SK-N-SH (cell line): ENCODE measurements around the gene SOX10. TPM values are rescaled to one million over a fixed set of nuclear protein-coding genes. Genes with fewer than 3 reads are reported as not detected.

ENCODE experiments used
- CTCF ChIA-PET: fragments of 300-600, 350-600 bp; formaldehyde crosslinking; extraction: SDS; loops from one replicate; lab custom pipeline; 2021; lab: Yijun Ruan, JAX
- POLR2A ChIA-PET: fragments of 350-600 bp; sonication (Branson Sonifier 250); formaldehyde crosslinking; extraction: SDS; loops from one replicate; lab custom pipeline; 2020; ENCODE audit warnings: antibody characterized with exemption, inconsistent platforms; lab: Yijun Ruan, JAX
- DNase-seq: peaks from one replicate; pipeline ENCODE4 v3.0.0; 2012
- H2AFZ ChIP-seq: fragments of 200-600 bp; sonication (generic); 2 replicates; pipeline ENCODE4 v1.8.1; 2016; ENCODE audit warnings: antibody characterized with exemption, mild to moderate bottlenecking, low read depth
- H3F3A ChIP-seq: fragments of 200-600 bp; sonication (generic); replicated peaks from 2 replicates; pipeline ENCODE3; 2016; ENCODE audit warnings: antibody characterized with exemption, mild to moderate bottlenecking; ENCODE audit not compliant: insufficient read depth
- H3K27ac ChIP-seq, 2 experiments: fragments of 200-500 bp in 1 of 2; fragments of 200-600 bp in 1 of 2; sonication (Bioruptor generic) in 1 of 2; sonication (generic), shearing (Covaris generic) in 1 of 2; 2 replicates each; pipeline versions ENCODE4 v1.5.1 to v1.6.1; 2014 to 2016; ENCODE audit warnings: low read depth in 2 of 2, inconsistent platforms in 1 of 2, low read length in 1 of 2, mild to moderate bottlenecking in 1 of 2, mixed read lengths in 1 of 2
- H3K27me3 ChIP-seq: fragments of 200-600 bp; sonication (generic), shearing (Covaris generic); 2 replicates; pipeline ENCODE4 v1.6.1; 2016; ENCODE audit warnings: mixed run types; ENCODE audit not compliant: insufficient read depth
- H3K36me3 ChIP-seq, 2 experiments: fragments of 200-500 bp in 1 of 2; fragments of 200-600 bp in 1 of 2; sonication (Bioruptor generic) in 1 of 2; sonication (generic) in 1 of 2; replicated peaks in 1 of 2; 2 replicates each; pipeline versions ENCODE3 to v1.5.1; 2014 to 2016; ENCODE audit warnings: low read length in 1 of 2, mild to moderate bottlenecking in 1 of 2; ENCODE audit not compliant: insufficient read depth in 2 of 2, control insufficient read depth in 1 of 2
- H3K4me1 ChIP-seq, 2 experiments: fragments of 200-500 bp in 1 of 2; fragments of 200-600 bp in 1 of 2; sonication (Bioruptor generic) in 1 of 2; sonication (generic), shearing (Covaris generic) in 1 of 2; 2 replicates each; pipeline versions ENCODE4 v1.5.1 to v1.6.1; 2014 to 2016; ENCODE audit warnings: low read depth in 1 of 2, low read length in 1 of 2, mixed run types in 1 of 2; ENCODE audit not compliant: insufficient read depth in 2 of 2, control insufficient read depth in 1 of 2
- H3K4me2 ChIP-seq: fragments of 200-600 bp; sonication (generic), shearing (Covaris generic); 2 replicates; pipeline ENCODE4 v1.6.1; 2017; ENCODE audit warnings: mixed run types
- H3K4me3 ChIP-seq, 2 experiments: fragments of 200-500 bp in 1 of 2; fragments of 200-600 bp in 1 of 2; sonication (Bioruptor generic) in 1 of 2; sonication (generic), shearing (Covaris generic) in 1 of 2; 2 replicates each; pipeline versions ENCODE4 v1.5.1 to v1.8.1; 2014 to 2016; ENCODE audit warnings: low read depth in 2 of 2, inconsistent platforms in 1 of 2, low read length in 1 of 2, mild to moderate bottlenecking in 1 of 2, mixed read lengths in 1 of 2, moderate library complexity in 1 of 2
- H3K79me2 ChIP-seq: fragments of 200-600 bp; sonication (generic); 2 replicates; pipeline ENCODE4 v1.8.1; 2017; ENCODE audit warnings: mild to moderate bottlenecking; ENCODE audit not compliant: insufficient read depth
- H3K9ac ChIP-seq: fragments of 200-600 bp; sonication (generic); 2 replicates; pipeline ENCODE4 v1.6.1; 2017; ENCODE audit warnings: mixed run types
- H3K9me2 ChIP-seq: fragments of 200-600 bp; sonication (generic); 2 replicates; pipeline ENCODE4 v1.6.1; 2017; ENCODE audit warnings: mixed run types
- H3K9me3 ChIP-seq: fragments of 200-600 bp; sonication (generic); 2 replicates; pipeline ENCODE4 v1.6.1; 2017; ENCODE audit warnings: mixed run types, mild to moderate bottlenecking, moderate library complexity
- H4K20me1 ChIP-seq: fragments of 200-600 bp; sonication (generic); 2 replicates; pipeline ENCODE4 v1.6.1; 2017; ENCODE audit warnings: mild to moderate bottlenecking, mixed run types; ENCODE audit not compliant: insufficient read depth
- CHD2 ChIP-seq: fragments of 150-350 bp; IDR thresholded peaks from 2 replicates; pipeline ENCODE4 v1.6.1; 2018; ENCODE audit warnings: low read length; ENCODE audit not compliant: partially characterized antibody
- ELF1 ChIP-seq: IDR thresholded peaks from 2 replicates; pipeline ENCODE4 v1.4.0; 2012
- EZH2phosphoT487 ChIP-seq: fragments of 200-600 bp; sonication (generic); IDR thresholded peaks from 2 replicates; pipeline ENCODE4 v1.6.1; 2017; ENCODE audit warnings: low read depth, mixed run types, mild to moderate bottlenecking, antibody characterized with exemption, moderate library complexity, borderline replicate concordance
- FOSL2 ChIP-seq: IDR thresholded peaks from 2 replicates; pipeline ENCODE4 v1.4.0; 2012; ENCODE audit warnings: low read depth, mild to moderate bottlenecking, moderate library complexity, borderline replicate concordance
- IRF3 ChIP-seq: fragments of 150-350 bp; IDR thresholded peaks from 2 replicates; pipeline ENCODE4 v1.6.1; 2016; ENCODE audit warnings: mild to moderate bottlenecking, low read depth, low read length
- MEF2A ChIP-seq: IDR thresholded peaks from 2 replicates; pipeline ENCODE4 v1.4.0; 2012; ENCODE audit warnings: low read depth, borderline replicate concordance
- NFIC ChIP-seq: IDR thresholded peaks from 2 replicates; pipeline ENCODE4 v1.4.0; 2012; ENCODE audit warnings: borderline replicate concordance
- PBX3 ChIP-seq: IDR thresholded peaks from 2 replicates; pipeline ENCODE4; 2012
- POLR2AphosphoS5 ChIP-seq: IDR thresholded peaks from 2 replicates; pipeline ENCODE4 v1.6.1; 2012; ENCODE audit warnings: low read depth, low read length
- RXRA ChIP-seq: IDR thresholded peaks from 2 replicates; pipeline ENCODE4 v1.4.0; 2012; ENCODE audit warnings: low read depth, mild to moderate bottlenecking, borderline replicate concordance
- SMC3 ChIP-seq: IDR thresholded peaks from 2 replicates; pipeline ENCODE4 v1.6.1; 2012; ENCODE audit warnings: low read depth, low read length, improper control_type of control experiment
- TAF1 ChIP-seq: IDR thresholded peaks from 2 replicates; pipeline ENCODE4 v1.6.1; 2012; ENCODE audit warnings: low read depth, mild to moderate bottlenecking, low read length, moderate library complexity, borderline replicate concordance
- USF2 ChIP-seq: fragments of 150-350 bp; IDR thresholded peaks from 2 replicates; pipeline ENCODE4 v1.6.1; 2017; ENCODE audit warnings: antibody characterized with exemption, low read length, low read depth, borderline replicate concordance
- WGBS: methylation state at CpG from one replicate; pipeline ENCODE4 v1.1.6; 2017; ENCODE audit warnings: low lambda C conversion rate; 5-methylcytosine and 5-hydroxymethylcytosine counted together
- polyA plus RNA-seq, 3 experiments: library from polyadenylated mRNA; depleted of rRNA; stranded (reverse); fragments of >200 nt; gene quantifications; 2 replicates each; pipeline ENCODE4 v1.2.3, GENCODE V29; 2012

The SOX10 gene
- polyA plus RNA-seq, 1 of the 3 experiments (the other 2 are of a cell fraction): not detected

- no peak for TF ChIP-seq CHD2
- TF ChIP-seq ELF1: no peak
These were observed 23.1 kb upstream of the SOX10 start (continued) for GRCh38 chr22:38007330-38007902.

- Histone ChIP-seq H2AFZ (no peak overlapping the region), H4K20me1 (no peaks in the 10 kb centered on the region), H3K4me3 (no peak overlapping the region), H3K4me1 (no peaks in the 10 kb centered on the region; a peak in 1 of 4 replicates), H3K27me3 (no peaks in the 10 kb centered on the region), H3K36me3 (no peaks in the 10 kb centered on the region), H3K27ac (no peak overlapping the region), H3K9me2 (no peaks in the 10 kb centered on the region)
- WGBS: no CpG with 5 or more reads among the region's 3 CpGs
- CTCF ChIA-PET: interaction anchor here (0.6 kb wide), 1 partner anchor 109 kb away, joined by 3 read pairs; no protein-coding TSS in a partner anchor
- TF ChIP-seq CHD2 (no peak), RXRA (no peak), SMC3 (no peak), EZH2phosphoT487 (no peak), ELF1 (no peak), FOSL2 (no peak), TAF1 (no peak), MEF2A (no peak), IRF3 (no peak)
- TF ChIP-seq, all 33 proteins: peak for 0
- DNase-seq: no peak
- H3K4me2 ChIP-seq: no peak overlapping the region
- H3K9me3 ChIP-seq: no peaks in the 10 kb centered on the region
- H3K79me2 ChIP-seq: no peaks in the 10 kb centered on the region
- H3F3A ChIP-seq: no peaks in the 10 kb centered on the region
- POLR2A ChIA-PET: no interaction called here
- no peak overlapping the region for H3K9ac ChIP-seq
These were observed 22.6 kb upstream of the SOX10 start for GRCh38 chr22:38006906-38007305.

GRCh38 chr22:38005943-38006342 lies 21.6 kb upstream of the SOX10 start:
- Histone ChIP-seq H3K4me2 (no peak overlapping the region), H3K27ac (no peak overlapping the region), H3K4me3 (no peak overlapping the region), H3K4me1 (no peaks in the 10 kb centered on the region; a peak in 1 of 4 replicates), H3K9ac (no peak overlapping the region), H3K9me2 (no peaks in the 10 kb centered on the region), H2AFZ (no peak overlapping the region), H3K79me2 (no peaks in the 10 kb centered on the region), H3F3A (no peaks in the 10 kb centered on the region), H3K36me3 (no peaks in the 10 kb centered on the region), H3K27me3 (no peaks in the 10 kb centered on the region), H3K9me3 (no peaks in the 10 kb centered on the region), H4K20me1 (no peaks in the 10 kb centered on the region)
- DNase-seq: no peak
- 67% methylated on average over 5 of the region's 6 CpGs for WGBS
- TF ChIP-seq POLR2AphosphoS5 (no peak), NFIC (no peak), PBX3 (no peak), USF2 (no peak)
- CTCF ChIA-PET: no interaction called here
- POLR2A ChIA-PET: no interaction called here
